ENCODE results near the gene FBN1.

Gene FBN1

GRCh38 chr15:48433226-48433886, 212.2 kb downstream of the FBN1 start:
- no peaks in the 10 kb centered on the region for H3K27me3 Mint-ChIP-seq (ENCODE audit: low read depth, poor library complexity)
- no peak overlapping the region for H3K4me3 Mint-ChIP-seq
- DNase-seq, result no peak
- H3K27ac Mint-ChIP-seq, result no peak overlapping the region
- H3K4me1 Mint-ChIP-seq, result no peaks in the 10 kb centered on the region
- H3K9me3 Mint-ChIP-seq, result no peaks in the 10 kb centered on the region
- peaks cover 20% of the 10 kb centered on the region for H3K36me3 Mint-ChIP-seq (ENCODE audit: low read depth)
- TF ChIP-seq CTCF (IDR thresholded peaks at IDR 0.05), result no peak

- H3K27ac Mint-ChIP-seq, result no peak overlapping the region
- no peak for TF ChIP-seq CTCF (IDR thresholded peaks at IDR 0.05)
- DNase-seq, result no peak
- no peak overlapping the region for H3K4me3 Mint-ChIP-seq
- H3K27me3 Mint-ChIP-seq (ENCODE audit: low read depth, poor library complexity), result no peaks in the 10 kb centered on the region
- H3K4me1 Mint-ChIP-seq, result no peaks in the 10 kb centered on the region
- H3K9me3 Mint-ChIP-seq, result no peaks in the 10 kb centered on the region
- H3K36me3 Mint-ChIP-seq (ENCODE audit: low read depth), result peaks cover 23% of the 10 kb centered on the region
Observed at GRCh38 chr15:48432688-48433087, 212.8 kb downstream of the FBN1 start.

- H3K27me3 Mint-ChIP-seq (ENCODE audit: low read depth, poor library complexity), result no peaks in the 10 kb centered on the region
- peaks cover 46% of the 10 kb centered on the region for H3K36me3 Mint-ChIP-seq (ENCODE audit: low read depth)
- DNase-seq, result no peak
- no peak overlapping the region for H3K27ac Mint-ChIP-seq
- no peak for TF ChIP-seq CTCF (IDR thresholded peaks at IDR 0.05)
- H3K9me3 Mint-ChIP-seq, result no peaks in the 10 kb centered on the region
- no peak overlapping the region for H3K4me3 Mint-ChIP-seq
- H3K4me1 Mint-ChIP-seq, result no peaks in the 10 kb centered on the region
Observed at GRCh38 chr15:48427960-48428547, 217.5 kb downstream of the FBN1 start.

- H3K27ac Mint-ChIP-seq, result peak overlapping the region; percentile 49
- H3K27me3 Mint-ChIP-seq (ENCODE audit: low read depth, poor library complexity), result no peaks in the 10 kb centered on the region
- peaks cover 45% of the 10 kb centered on the region for H3K36me3 Mint-ChIP-seq (ENCODE audit: low read depth)
- no peaks in the 10 kb centered on the region for H3K9me3 Mint-ChIP-seq
- no peak overlapping the region for H3K4me3 Mint-ChIP-seq
- H3K4me1 Mint-ChIP-seq, result no peaks in the 10 kb centered on the region
- DNase-seq, result no peak
- no peak for TF ChIP-seq CTCF (IDR thresholded peaks at IDR 0.05)
Observed at GRCh38 chr15:48427479-48427878, 218.0 kb downstream of the FBN1 start.

GRCh38 chr15:48426941-48427340, 218.6 kb downstream of the FBN1 start:
- Mint-ChIP-seq H3K4me3 (no peak overlapping the region), H3K36me3 (ENCODE audit: low read depth) (peaks cover 48% of the 10 kb centered on the region), H3K27me3 (ENCODE audit: low read depth, poor library complexity) (no peaks in the 10 kb centered on the region), H3K4me1 (peaks cover 2% of the 10 kb centered on the region), H3K27ac (no peak overlapping the region), H3K9me3 (no peaks in the 10 kb centered on the region)
- no peak for DNase-seq
- TF ChIP-seq CTCF (IDR thresholded peaks at IDR 0.05), result no peak

- Mint-ChIP-seq H3K4me3 (no peak overlapping the region), H3K36me3 (ENCODE audit: low read depth) (peaks cover 56% of the 10 kb centered on the region), H3K27ac (no peak overlapping the region), H3K9me3 (no peaks in the 10 kb centered on the region), H3K27me3 (ENCODE audit: low read depth, poor library complexity) (no peaks in the 10 kb centered on the region), H3K4me1 (peaks cover 4% of the 10 kb centered on the region)
- no peak for TF ChIP-seq CTCF (IDR thresholded peaks at IDR 0.05)
- no peak for DNase-seq
Observed at GRCh38 chr15:48426044-48426443, 219.5 kb downstream of the FBN1 start.
